Measurements from ENCODE around the gene TMEM221. TPM values are rescaled to one million over a fixed set of nuclear protein-coding genes. Genes with fewer than 3 reads are reported as not detected.
"Not testable (repeated sequence)": the region's sequence is repeated elsewhere in the genome, so short reads cannot be mapped to it uniquely, and the experiment has no call there.

TMEM221 gene
- total RNA-seq, 1 experiment from 2014 or later: not detected

DNA sequence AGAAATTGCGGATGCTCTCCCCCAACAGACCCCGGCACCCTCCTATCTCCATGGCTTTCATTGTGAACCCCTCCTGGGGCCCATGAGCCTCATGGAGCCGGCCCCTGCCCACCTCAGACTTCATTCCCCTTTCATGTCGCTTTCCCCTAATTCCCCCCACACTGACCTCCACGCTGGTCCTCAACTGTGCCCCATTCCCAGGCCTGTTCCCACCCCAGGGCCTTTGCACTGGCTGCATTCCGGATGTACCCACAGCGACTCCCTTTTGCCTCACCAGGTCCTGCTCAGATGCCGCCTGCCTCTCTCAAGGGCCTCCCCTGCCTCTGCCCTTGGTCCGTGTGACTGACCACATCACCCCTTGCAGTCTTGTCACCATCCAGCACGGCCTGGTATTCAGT is 35.1 kb upstream of the TMEM221 start:
- no peaks in the 10 kb centered on the region for H3K27me3 ChIP-seq (replicated peaks)
- H3K9me3 ChIP-seq (replicated peaks): no peaks in the 10 kb centered on the region
- no peaks in the 10 kb centered on the region for H3K36me3 ChIP-seq
- no peak overlapping the region for H3K4me3 ChIP-seq
- no peak overlapping the region for H3K27ac ChIP-seq
- no peak for DNase-seq (ENCODE audit: low read depth in 1 of 2, low spot score in 2 of 2)
- no peaks in the 10 kb centered on the region for H3K4me1 ChIP-seq (replicated peaks)

DNA sequence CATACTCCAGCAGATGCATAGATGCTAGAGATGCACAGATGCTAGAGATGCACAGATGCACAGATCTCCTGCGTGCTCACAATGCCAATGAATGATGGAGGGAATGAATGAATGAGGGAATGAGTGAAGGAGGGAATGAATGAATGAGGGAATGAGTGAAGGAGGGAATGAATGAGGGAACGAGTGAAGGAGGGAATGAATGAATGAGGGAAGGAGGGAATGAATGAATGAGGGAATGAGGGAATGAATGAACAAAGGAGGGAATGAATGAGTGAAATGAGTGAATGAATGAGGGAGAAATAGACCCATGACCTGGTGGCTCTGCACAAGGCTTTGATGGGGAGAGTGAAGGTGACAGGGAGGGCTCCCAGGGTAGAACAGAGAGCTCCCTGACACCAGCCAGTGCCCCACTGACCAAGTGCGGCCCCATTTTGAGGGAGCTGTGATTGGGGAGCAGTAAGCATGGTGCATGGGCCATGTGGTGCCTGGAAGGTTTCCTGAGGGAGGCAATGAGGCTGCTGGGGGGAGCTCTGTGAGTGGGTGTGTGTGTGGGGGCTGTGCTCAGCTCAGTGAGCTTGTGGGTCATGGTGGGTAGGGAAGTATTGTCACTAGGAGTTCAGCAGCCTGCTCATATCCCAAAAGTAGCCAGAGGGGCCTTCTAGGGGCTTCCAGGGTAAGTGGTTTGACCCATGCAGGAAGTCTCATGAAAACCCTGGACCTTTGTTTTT is 34.6 kb upstream of the TMEM221 start:
- DNase-seq (ENCODE audit: low read depth in 1 of 2, low spot score in 2 of 2): no peak
- H3K4me1 ChIP-seq (replicated peaks): no peaks in the 10 kb centered on the region
- no peaks in the 10 kb centered on the region for H3K9me3 ChIP-seq (replicated peaks)
- no peaks in the 10 kb centered on the region for H3K36me3 ChIP-seq
- no peaks in the 10 kb centered on the region for H3K27me3 ChIP-seq (replicated peaks)
- H3K27ac ChIP-seq: no peak overlapping the region
- H3K4me3 ChIP-seq: no peak overlapping the region

DNA sequence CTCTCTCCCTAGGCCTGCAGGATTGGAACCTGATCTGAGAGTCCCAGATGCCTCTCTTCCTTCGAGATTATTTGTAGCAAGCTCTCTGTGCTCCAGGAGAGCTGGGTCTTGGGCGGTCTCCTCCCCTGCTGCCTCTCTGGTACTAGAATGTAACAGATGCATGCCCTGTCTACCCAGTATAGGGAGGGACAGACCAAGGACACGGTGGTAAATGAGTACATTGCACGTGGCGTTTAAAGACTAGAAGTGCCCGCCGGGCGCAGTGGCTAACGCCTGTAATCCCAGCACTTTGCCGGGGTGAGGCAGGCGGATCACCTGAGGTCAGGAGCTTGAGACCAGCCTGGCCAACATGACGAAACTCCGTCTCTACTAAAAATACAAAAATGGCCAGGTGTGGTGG is 33.5 kb upstream of the TMEM221 start:
- H3K4me1 ChIP-seq (replicated peaks): no peaks in the 10 kb centered on the region
- H3K36me3 ChIP-seq: no peaks in the 10 kb centered on the region
- no peak for DNase-seq (ENCODE audit: low read depth in 1 of 2, low spot score in 2 of 2)
- H3K4me3 ChIP-seq: no peak overlapping the region
- no peak overlapping the region for H3K27ac ChIP-seq
- H3K9me3 ChIP-seq (replicated peaks): no peaks in the 10 kb centered on the region
- H3K27me3 ChIP-seq (replicated peaks): no peaks in the 10 kb centered on the region

DNA sequence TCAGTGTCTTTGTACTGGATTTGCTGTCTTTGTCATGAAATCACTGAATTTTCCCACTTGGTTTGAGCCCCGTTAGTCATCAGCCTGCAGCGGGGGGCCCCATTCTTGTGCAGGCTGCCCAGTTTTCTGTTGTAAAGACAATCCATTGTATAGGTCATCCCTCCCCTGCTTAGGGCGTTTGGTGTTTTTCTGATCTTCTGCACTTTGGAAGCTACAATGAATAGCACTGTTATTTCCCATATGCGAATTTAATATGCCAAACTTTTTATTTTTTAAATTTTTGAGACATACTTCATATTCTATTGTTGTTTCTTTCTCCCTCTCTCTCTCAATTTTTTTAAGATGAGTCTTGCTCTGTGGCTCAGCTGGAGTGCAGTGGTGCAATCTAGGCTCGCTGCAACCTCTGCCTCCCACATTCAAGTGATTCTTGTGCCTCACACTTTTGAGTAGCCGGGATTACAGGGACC is 30.9 kb upstream of the TMEM221 start:
- no peak overlapping the region for H3K4me3 ChIP-seq
- no peak for DNase-seq (ENCODE audit: low read depth in 1 of 2, low spot score in 2 of 2)
- no peaks in the 10 kb centered on the region for H3K36me3 ChIP-seq
- peaks cover 6% of the 10 kb centered on the region for H3K4me1 ChIP-seq (replicated peaks)
- no peaks in the 10 kb centered on the region for H3K9me3 ChIP-seq (replicated peaks)
- H3K27me3 ChIP-seq (replicated peaks): no peaks in the 10 kb centered on the region
- no peak overlapping the region for H3K27ac ChIP-seq

DNA sequence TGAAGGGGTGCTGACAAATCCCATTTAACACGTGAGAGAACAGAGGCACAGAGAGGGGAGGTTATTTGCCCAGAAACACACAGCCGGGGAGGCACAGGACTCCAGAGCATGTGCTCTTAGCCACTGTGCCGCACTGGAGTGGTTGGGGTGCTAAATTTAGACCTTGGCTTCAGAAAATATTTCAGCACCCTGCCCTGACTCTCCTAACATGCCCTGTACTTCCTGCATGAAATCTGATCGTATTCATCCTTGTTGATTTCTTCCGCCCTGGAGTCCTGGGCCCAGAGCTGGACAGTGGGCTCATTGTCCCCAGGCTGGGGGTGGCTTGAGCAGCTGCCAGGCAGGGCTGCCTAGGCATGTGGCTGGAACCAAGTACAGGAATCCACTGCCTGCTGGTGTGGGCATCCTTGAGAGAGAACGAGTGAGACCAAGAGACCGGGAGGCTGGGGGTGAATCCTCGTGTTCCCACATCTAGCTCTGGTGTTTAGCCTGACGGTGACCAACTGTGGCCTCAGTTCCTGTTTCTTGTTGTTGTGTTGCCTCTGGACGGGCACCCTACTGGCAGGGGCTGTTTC is 27.2 kb upstream of the TMEM221 start:
- Histone ChIP-seq H3K4me3 (no peak overlapping the region), H3K4me1 (replicated peaks) (peaks cover 9% of the 10 kb centered on the region), H3K27ac (no peak overlapping the region; the same call in 1 of the 2 replicates), H3K36me3 (no peaks in the 10 kb centered on the region), H3K9me3 (replicated peaks) (no peaks in the 10 kb centered on the region), H3K27me3 (replicated peaks) (no peaks in the 10 kb centered on the region)
- no peak for DNase-seq (ENCODE audit: low read depth in 1 of 2, low spot score in 2 of 2)

DNA sequence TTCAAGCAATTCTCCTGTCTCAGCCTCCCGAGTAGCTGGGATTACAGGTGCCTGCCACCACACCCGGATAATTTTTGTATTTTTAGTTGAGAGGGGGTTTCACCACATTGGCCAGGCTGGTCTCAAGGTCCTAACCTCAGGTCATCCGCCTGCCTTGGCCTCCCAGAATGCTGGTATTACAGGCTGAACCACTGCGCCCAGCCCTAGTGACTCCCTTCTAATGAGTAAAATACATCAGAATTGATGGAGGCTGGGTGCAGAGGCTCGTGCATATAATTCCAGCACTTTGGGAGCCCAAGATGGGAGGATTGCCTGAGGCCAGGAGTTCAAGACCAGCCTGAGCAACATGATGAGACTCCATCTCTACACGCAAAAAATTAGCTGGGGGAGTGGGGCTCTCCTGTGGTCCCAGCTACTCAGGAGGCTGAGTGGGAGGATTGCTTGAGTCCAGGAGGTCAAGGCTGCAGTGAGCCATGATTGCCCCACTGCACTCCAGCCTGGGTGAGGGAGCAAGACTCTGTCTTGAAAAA is 26.6 kb upstream of the TMEM221 start:
- H3K36me3 ChIP-seq; H3K4me3 ChIP-seq; H3K4me1 ChIP-seq (replicated peaks); DNase-seq (ENCODE audit: low read depth in 1 of 2, low spot score in 2 of 2); H3K27me3 ChIP-seq (replicated peaks); H3K27ac ChIP-seq; H3K9me3 ChIP-seq (replicated peaks): not testable (repeated sequence)

DNA sequence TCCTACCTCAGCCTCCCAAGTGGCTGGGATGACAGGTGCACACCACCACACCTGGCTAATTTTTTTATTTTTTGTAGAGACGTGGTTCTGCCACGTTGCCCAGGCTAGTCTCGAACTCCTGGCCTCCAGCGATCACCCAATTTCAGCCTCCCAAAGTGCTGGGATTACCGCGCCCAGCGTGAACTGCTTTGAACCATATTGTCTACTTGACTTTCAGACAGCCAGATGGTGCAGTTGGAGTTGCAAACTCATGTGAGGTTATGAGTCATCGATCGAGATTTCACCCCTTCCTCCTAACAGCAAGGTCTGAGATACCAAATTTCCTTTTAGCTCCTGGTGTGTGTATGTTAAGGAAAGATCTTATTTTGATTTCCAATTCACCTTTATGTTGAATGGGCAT is 24.6 kb upstream of the TMEM221 start:
- Histone ChIP-seq H3K4me1 (replicated peaks) (peaks cover 17% of the 10 kb centered on the region), H3K27ac (no peak overlapping the region)

DNA sequence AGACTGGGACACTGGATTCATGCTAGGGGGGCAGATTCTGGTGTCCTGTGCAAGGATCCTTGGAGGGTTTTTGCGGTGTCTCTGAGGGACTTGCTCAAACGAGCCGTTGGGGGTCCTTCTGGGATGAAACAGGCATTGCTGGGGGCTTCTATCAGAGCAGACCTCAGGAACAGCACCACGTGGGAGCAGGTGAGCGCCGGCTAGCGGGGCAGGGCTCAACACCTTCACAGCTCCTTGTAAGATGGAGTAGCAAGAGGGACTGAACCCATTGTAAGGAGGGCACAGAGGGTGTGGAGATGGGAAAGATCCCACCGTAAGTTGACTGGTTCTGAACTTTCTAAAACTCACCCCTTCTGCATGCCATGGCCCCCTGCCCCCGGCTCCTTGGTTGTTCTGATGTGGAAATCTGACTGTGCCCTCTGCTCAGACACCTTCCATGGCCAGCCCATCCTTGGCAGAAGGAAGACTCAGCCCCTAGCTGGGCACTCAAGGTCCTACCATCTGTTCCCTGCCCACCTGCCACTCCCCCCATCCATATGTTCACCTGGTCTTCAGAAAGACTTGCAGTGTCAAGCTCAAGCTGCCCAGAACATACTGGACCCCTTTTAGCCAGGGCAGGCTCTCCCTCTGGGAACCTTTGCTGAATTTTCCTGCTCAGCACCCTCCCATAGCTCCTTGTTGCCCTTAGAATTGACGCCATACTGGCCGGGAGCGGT is 23.1 kb upstream of the TMEM221 start:
- Histone ChIP-seq H3K27ac (no peak overlapping the region), H3K4me1 (replicated peaks) (peaks cover 25% of the 10 kb centered on the region), H3K27me3 (replicated peaks) (no peaks in the 10 kb centered on the region), H3K9me3 (replicated peaks) (no peaks in the 10 kb centered on the region), H3K4me3 (no peak overlapping the region), H3K36me3 (no peaks in the 10 kb centered on the region)
- DNase-seq (ENCODE audit: low read depth in 1 of 2, low spot score in 2 of 2): no peak

More for the DNA sequence above, 24.6 kb upstream of the TMEM221 start:
- no peaks in the 10 kb centered on the region for H3K36me3 ChIP-seq
- no peak overlapping the region for H3K4me3 ChIP-seq
- no peaks in the 10 kb centered on the region for H3K9me3 ChIP-seq (replicated peaks)
- H3K27me3 ChIP-seq (replicated peaks): no peaks in the 10 kb centered on the region
- DNase-seq (ENCODE audit: low read depth in 1 of 2, low spot score in 2 of 2): no peak

DNA sequence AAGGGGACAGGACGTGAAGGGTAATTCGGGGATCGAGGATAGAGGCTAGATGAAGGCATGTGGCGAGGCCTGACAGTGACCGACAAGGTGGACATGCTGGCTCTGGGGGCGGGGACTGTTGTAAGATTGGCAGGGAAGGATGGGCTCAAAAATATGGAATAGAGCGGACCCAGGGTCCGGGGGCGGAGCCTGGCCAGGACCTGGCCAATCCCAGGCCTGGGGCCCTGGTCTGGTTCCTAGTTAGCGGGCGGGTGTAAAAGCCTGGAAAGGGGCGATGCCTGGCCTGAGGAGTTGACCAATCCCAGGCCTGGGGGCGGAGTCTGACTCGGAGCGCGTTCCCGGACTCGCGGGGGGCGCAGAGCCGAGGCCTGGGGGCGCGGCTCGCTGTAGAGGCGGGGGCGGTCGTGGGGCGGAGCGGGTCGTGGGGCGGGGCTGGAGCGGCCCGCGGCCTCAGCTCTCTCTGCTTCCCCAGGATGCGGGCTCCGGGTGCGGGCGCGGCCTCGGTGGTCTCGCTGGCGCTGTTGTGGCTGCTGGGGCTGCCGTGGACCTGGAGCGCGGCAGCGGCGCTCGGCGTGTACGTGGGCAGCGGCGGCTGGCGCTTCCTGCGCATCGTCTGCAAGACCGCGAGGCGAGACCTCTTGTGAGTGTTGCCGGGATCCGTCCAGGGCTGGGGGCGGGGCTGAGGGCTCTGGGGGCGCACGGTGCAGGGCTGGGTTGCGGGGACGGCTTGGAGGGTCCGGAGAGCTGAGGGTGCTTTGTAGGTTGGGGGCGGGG is 21.8 kb upstream of the TMEM221 start, which contains the start of gene SLC27A1:
Gene SLC27A1 (plus strand): TSS at position 457 of the 774 bp plus-strand sequence. CDS start 17 bp downstream, at position 474.
- Histone ChIP-seq H3K27ac (peak within 1 kb of the TSS; percentile 57), H3K4me1 (replicated peaks) (peaks cover 19% of the 10 kb centered on the region), H3K36me3 (no peaks in the 10 kb centered on the region), H3K27me3 (replicated peaks) (no peaks in the 10 kb centered on the region), H3K4me3 (peak within 1 kb of the TSS; percentile 76), H3K9me3 (replicated peaks) (no peaks in the 10 kb centered on the region)
- peak; percentile 98 to 99 for DNase-seq (ENCODE audit: low read depth in 1 of 2, low spot score in 2 of 2)

DNA sequence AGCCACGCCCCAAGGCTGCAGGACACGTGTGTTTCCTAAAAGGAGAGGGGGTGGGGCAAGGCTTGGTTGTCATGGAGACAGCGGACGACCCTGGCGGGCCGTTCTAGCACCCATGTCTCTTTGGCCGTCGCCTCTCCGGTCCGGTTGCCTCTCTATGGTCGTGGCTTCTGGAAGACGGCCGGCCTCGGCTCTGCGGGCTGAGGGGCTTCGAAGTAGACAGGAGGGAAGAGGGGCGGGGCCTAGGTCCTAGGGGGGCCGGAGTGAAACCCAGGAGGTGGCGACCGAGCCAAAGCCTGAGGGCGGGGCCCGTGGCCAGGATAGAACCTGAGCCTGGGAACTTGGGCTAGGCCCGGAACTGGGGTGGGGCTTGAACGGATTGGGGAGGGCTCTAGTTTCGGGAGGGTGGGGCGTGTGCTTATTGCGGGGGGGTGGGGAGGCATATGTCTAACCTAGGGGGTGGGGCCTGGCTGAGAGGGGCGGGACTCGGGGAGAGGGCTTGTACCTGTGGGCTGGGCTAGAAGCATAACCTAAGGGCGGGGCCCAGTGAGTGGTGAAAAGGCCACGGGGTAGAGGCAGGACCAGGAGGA is 21.1 kb upstream of the TMEM221 start:
- Histone ChIP-seq H3K9me3 (replicated peaks) (no peaks in the 10 kb centered on the region), H3K4me1 (replicated peaks) (peaks cover 19% of the 10 kb centered on the region), H3K36me3 (no peaks in the 10 kb centered on the region), H3K4me3 (peak overlapping the region; percentile 76), H3K27me3 (replicated peaks) (no peaks in the 10 kb centered on the region), H3K27ac (peak overlapping the region; percentile 57)
- DNase-seq (ENCODE audit: low read depth in 1 of 2, low spot score in 2 of 2): peak; percentile 65 to 95

DNA sequence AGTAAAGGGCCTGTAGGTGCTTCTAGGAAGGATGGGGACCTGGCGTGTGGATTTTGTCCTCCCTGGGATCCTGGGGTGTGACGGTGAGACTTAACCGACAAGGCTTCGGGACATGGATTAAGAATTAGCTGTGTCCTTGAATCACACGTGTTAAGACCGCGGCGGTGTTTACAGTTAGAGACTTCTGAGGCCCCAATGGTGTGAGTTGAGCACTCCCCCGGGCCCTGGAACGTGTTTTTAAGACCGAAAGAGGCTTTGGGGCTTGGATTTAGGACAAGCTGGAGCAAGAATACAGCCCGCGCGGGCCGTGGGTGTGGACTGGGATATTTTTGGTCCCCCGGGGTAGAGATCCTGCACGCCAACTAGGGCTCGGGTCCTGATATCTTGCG is 20.6 kb upstream of the TMEM221 start:
- Histone ChIP-seq H3K36me3 (no peaks in the 10 kb centered on the region), H3K27ac (peak overlapping the region; percentile 57; the same call in 1 of the 2 replicates), H3K9me3 (replicated peaks) (no peaks in the 10 kb centered on the region), H3K4me3 (peak overlapping the region; percentile 76), H3K27me3 (replicated peaks) (no peaks in the 10 kb centered on the region), H3K4me1 (replicated peaks) (peaks cover 19% of the 10 kb centered on the region)
- no peak for DNase-seq (ENCODE audit: low read depth in 1 of 2, low spot score in 2 of 2)

DNA sequence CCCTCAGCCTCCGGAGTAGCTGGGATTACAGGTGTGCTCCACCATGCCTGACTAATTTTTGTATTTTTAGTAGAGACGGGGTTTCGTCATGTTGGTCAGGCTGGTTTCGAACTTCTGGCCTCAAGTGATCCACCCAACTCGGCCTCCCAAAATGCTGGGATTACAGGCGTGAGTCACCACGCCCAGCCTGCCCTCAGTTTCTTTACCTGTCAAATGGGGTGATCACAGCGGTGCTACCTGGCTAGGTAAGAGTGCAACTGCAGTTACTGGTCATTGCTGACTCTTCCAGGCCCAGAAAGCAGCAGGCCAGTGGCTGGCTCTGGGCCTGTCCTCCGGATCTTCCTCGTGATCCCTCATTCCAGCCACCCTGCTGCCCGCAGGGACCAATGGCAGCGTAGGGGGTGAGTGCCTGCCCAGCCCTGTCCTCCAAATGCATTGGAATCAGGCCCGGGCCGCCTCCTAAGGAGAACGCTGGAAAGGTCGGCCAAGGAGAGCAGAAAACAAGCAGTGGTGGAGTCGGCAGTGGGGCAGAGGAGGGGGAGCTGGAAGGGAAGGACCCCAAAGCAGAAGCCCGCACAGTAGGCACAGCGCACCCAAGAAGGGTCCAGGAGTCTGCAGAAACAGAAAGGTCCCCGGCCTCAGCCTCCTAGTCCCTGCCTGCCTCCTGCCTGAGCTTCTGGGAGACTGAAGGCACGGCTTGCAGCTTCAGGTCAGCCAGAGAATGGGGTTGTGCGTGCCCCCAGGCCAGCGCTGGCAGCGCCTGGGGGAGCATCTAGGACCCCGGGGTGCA is 20.0 kb upstream of the TMEM221 start:
- Histone ChIP-seq H3K36me3 (no peaks in the 10 kb centered on the region), H3K4me3 (no peak overlapping the region), H3K27me3 (replicated peaks) (no peaks in the 10 kb centered on the region), H3K9me3 (replicated peaks) (no peaks in the 10 kb centered on the region), H3K4me1 (replicated peaks) (peaks cover 19% of the 10 kb centered on the region), H3K27ac (no peak overlapping the region)
- DNase-seq (ENCODE audit: low read depth in 1 of 2, low spot score in 2 of 2): no peak
